Activated CD4-positive, alpha-beta T cell treated with anti-CD3 and anti-CD28 coated beads, Interleukin-2, amount 50 U/mL, for 16 hours (primary cell): ENCODE data around the gene BST2.

Experiments used
- DNase-seq: peaks from one replicate; pipeline ENCODE4 v3.0.0-alpha.2; 2020

Gene BST2, protein sequence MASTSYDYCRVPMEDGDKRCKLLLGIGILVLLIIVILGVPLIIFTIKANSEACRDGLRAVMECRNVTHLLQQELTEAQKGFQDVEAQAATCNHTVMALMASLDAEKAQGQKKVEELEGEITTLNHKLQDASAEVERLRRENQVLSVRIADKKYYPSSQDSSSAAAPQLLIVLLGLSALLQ

DNA sequence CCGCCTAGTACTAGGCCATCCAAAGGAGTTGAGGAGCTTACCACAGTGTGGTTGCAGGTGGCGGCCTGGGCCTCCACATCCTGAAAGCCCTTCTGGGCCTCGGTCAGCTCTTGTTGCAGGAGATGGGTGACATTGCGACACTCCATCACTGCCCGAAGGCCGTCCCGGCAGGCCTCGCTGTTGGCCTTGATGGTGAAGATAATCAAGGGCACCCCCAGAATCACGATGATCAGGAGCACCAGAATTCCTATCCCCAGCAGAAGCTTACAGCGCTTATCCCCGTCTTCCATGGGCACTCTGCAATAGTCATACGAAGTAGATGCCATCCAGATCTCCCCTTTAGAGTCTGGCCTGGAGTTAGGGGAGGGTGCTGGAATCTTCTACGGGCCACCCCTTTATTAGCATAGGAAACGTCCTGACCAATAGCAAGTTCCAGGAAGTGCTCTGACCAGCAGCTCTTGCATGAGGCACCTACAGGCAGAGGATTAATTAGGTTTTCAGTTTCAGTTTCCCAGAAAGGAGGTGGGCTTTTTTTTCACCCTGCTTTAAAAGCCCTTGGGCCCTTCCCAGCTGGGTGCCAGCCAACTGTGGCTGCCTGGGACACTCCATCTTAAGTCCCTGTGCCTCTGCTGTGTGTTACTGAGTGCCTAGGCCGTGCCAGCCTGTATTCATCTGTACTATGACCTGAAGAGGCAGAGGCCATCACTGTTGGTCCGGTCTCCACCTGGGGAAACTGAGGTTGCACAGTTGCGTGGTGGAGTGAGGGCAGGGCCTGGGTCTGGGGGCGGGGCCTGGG is at the start of gene BST2:
Gene BST2 (minus strand): TSS at position 381 of the 796 bp plus-strand sequence. CDS start 55 bp downstream, at position 326.
- DNase-seq = peak; percentile 89

DNA sequence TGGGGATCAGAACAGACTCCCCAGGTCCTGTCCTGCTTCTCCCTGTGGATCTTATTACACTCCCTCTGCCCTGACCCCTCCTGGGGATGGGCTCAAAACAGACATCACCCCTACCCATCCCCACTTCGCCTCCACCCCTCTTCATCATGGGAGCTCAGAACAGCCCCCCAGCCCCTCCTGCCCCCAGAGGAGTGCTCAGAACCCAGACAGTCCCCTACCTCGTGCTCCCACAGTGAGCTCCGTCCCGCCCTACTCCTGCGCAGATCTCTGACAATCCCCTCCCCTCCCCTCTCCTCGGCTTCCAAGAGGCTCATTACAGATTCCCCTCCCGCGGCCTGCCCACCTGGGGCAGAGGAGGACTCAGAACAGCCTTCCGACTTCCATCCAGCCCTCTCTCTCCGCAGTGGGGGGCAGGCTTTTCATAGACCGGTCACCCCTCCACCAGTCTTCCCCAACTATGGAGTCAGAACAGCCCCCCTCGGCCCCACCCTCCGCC is 49.2 kb upstream of the BST2 start:
- DNase-seq = no peak

GRCh38 chr19:17451820-17452219 is 46.4 kb upstream of the BST2 start:
- no peak for DNase-seq

DNA sequence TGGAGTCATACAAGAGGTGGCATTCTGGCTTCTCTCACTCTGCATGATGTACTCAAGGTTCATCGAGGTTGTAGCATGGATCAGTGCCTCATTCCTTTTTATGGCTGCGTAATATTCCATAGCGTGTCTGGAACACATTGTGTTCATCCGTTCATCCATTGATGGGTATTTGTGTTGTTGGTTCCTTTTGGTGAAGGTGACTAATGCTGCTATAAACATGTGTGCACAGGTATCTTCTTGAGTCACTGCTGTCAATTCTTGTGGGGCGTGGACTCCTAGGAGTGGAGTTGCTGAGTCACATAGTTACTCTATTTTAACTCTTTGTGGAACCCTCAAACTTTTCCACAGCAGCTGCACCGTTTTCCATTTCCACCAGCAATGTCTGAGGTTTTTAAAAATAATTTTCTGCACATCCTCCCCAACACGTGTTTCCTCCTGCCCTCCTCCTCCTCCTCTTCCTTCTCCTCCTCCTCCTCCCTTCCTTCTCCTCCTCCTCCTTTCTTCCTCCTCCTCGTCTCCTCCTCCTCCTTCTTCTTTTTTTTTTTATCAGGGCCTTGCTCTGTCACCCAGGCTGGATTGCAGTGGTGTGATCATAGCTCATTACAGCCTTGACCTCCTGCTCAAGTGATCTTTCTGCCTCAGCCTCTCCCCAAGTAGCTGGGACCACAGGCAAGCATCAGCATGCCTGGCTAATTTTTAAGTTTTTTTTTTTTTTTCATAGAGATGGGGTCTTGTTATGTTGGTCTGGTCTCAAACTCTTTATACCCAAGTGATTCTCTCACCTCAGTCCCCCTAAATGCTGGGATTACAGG is 45.0 kb upstream of the BST2 start:
- DNase-seq = peak; percentile 82

DNA sequence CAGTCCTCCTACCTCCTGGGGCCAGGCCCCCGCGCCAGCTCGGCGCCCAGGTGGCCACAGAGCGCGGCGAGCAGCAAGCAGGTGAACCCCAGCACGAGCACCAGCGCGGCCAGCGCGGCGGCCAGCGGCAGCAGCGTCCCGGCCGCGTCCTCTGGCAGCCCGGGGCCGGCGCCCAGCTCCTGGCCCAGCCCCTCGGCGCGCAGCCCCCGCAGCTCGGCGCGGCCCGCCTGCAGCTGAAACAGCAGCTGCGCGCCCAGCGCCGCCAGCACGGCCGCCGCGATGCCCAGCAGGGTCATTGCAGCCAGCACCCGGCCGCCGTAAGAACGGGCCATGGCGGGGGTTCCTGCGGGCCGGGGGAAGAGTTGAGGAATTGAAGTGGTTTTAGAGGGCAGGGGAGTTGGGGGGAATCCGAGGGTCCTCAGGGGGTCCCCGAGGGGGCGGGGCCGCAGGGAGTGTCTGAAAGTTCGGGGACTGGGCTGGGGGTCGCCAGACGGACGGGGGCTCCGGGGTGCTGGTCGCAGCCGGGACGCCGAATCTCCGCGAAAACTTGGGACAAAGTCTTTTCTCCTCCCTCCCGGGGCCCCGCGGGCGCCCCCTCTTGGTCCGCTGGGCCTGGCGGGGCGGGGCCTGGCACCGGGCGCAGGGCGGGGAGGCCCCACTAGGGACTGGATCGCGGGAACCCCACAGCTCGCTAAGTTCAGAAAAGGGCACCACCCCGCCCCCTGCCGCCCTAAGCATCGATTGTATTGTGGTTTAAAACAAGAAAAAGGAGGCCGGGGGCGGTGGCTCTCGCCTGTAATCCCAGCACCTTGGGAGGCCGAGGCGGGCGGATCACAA is 42.9 kb upstream of the BST2 start, which contains the start of gene TMEM221:
Gene TMEM221 (minus strand): TSS at position 538 of the 837 bp plus-strand sequence. CDS start 206 bp downstream, at position 332.
- DNase-seq = peak; percentile 40

GRCh38 chr19:17447704-17448130 is 42.3 kb upstream of the BST2 start:
- no peak for DNase-seq

- DNase-seq = no peak
These were observed 40.2 kb upstream of the BST2 start for GRCh38 chr19:17445526-17446165.

- DNase-seq = peak; percentile 25
These were observed 36.0 kb upstream of the BST2 start for GRCh38 chr19:17441241-17442021.

DNA sequence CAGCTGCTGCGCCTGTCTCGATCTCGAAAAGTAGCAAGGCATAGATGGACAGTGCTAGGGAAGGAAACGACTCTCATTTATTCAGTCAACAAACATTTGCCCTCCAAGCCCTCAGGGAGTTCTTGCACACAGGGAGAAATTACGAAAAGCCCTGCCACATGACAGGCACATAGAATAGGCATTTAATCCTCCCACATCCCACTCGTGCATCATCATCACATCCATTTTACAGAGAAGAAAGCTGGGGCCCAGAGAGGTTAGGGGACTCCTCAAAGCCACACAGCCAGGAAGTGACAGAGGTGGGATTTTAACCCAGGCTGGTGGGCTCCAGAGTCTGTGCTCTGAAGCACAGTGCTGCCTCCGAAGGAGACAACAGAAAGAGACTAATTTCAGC is 31.4 kb upstream of the BST2 start:
- no peak for DNase-seq

GRCh38 chr19:17436094-17436873 is 30.9 kb upstream of the BST2 start:
- DNase-seq = no peak

DNA sequence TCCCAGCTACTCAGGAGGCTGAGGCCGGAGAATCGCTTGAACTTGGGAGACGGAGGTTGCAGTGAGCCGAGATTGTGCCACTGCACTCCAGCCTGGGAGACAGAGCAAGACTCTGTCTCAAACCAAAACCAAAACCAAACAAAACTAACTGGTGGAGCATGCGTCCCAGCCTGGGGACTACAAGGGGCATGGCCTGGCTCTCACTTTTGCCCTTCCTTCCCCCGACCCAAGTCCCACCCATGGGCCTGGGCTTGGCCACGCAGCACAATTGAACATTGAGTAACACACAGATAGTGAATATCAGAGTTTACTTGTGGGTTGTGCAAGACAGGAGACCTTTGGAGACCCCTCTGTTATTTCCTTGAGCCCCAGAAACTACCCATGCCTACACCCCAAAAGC is 29.8 kb upstream of the BST2 start:
- no peak for DNase-seq

DNA sequence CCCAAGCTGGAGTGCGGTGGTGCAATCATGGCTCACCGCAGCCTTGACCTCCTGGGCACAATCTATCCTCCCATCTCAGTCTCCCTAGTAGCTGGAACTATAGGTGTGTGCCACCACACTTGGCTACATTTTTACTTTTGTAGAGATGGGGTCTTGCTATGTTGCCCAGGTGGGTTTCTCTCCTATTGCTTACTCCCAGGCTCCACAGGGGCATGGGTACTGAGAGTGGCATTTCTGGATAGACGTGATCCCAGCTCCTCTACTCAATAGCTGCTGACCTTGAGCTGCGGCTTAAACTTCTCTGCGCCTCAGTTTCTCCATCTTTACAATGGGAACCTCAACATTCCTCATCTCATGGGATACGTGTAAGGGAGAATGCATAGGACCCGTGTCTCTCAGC is 26.0 kb upstream of the BST2 start:
- no peak for DNase-seq

DNA sequence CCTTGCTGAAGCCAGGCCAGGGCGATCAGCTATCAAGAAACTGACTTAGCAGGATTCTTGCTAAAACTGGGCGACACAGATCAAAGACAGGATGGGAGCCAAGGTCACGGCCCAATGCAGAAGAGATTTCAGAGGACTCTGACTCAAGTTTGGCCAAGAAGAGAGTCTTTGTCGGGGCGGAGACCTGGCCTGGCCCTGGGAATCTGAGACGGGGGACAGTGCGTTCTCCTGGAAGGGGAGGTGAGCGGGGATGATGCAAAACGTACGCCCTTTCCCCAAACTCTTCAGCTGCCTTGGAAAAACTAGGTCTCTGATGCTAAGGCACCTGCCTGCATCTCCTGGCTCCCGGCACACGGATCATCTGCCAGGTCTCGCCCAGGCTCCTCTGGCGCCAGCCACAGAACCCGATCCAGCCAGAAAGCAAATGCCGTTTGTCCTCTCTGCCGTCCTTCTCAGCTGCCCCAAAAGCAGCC is 24.2 kb upstream of the BST2 start:
- DNase-seq = no peak

GRCh38 chr19:17424743-17425365 is 19.4 kb upstream of the BST2 start:
- peak; percentile 52 for DNase-seq

DNA sequence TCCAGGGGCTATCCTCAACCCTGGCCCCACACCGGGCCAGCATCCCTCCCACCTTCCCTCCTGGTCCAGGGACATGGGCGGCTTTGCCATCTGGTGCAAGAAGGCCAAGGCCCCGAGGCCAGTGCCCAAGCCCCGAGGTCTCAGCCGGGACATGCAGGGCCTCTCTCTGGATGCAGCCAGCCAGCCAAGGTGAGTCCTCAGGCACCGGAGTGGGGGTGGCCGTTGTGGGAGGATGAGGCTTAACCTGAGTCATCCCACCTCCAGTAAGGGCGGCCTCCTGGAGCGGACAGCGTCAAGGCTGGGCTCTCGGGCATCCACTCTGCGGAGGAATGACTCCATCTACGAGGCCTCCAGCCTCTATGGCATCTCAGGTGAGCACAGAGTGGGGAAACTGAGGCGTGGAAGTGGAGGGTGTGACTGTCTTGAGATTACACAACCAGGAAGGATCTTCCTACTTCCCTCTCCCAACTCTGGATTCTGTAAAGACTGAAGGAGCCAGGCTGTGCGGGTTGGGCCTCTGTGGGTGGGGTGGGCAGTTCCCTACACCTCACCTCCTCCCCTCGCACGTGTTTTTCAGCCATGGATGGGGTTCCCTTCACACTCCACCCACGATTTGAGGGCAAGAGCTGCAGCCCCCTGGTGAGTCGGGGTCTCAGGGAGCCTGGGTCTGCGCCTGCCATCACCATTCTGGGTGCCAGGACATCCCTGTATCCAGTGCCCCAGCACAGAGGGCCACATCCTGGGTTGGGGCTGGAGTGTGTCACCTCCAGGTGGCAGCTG is 18.2 kb upstream of the BST2 start:
- DNase-seq = no peak

DNA sequence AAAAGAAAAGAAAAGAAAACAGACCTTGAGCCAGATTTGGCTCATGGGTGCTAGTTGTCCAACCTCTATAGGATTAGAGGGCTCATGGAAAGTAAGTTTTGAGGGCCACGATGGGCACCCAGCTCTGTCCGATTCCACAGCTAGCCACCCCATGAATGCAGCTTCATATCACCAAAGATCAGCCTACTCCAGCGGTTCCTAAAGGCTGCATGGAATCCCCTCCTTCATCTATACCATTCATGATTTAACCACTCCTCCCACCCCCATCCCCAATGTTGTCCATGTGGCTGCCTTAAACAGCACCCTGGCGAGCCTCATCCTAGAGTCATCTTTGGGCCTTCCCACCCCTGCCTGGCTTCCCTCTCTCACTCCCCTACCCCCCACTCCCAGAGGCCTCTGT is 16.5 kb upstream of the BST2 start:
- no peak for DNase-seq

DNA sequence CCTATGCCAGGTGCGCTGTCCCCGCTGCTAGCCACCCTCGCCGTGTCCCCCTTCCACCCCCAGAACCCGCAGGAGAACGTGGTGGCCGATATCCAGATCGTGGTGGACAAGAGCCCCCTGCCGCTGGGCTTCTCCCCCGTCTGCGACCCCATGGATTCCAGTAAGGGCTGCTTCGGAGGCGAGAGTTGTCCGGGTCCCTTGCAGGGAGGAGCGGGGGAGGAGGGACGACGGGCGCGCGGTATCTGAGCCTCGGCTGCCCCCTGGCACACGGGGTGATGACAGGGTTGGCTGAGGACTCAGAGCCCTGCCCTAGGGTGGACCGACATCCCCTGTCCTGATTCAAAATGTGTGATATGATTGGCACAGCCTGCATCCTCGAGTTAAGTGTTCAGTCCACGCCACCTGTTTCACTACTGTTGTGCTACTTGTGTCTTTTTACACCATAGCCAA is 15.1 kb upstream of the BST2 start:
- DNase-seq = peak; percentile 42

DNA sequence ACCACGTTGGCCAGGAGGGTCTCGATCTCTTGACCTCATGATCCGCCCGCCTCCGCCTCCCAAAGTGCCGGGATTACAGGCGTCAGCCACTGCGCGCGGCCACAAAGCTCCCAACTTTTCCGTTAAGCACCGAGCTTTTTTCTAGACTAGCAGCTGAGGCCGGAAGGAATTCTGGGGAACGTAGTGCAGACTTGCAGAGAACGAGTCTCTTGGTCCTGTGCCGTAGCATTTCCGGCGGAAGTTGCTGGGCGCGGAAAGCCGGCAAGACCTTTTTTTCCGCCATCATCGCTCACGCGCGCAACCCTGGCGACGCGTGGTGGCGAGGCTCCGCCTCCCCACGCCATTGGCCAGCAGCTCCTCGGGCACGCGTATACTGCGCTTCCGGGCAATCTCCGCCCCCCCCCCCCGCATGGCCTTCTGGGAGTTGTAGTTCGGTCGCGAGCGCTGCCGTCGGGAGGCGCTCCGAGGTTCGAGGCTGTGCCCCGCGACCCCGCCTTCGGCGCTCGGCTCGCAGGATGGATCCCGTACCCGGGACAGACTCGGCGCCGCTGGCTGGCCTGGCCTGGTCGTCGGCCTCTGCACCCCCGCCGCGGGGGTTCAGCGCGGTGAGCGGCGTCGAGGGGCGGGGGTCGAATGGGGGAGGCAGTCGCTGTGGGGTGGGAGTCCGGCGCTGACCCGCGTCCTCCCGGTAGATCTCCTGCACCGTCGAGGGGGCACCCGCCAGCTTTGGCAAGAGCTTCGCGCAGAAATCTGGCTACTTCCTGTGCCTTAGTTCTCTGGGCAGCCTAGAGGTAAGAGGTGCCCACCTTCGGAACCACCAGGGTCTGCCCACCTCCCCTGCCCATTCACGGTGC is 14.4 kb upstream of the BST2 start, which contains the start of gene MVB12A:
Gene MVB12A (plus strand): TSS at position 427 of the 854 bp plus-strand sequence. CDS start 89 bp downstream, at position 516.
- DNase-seq = peak; percentile 98
